Ishikawa (cell line): Measurements from ENCODE around the gene USP53.

Source experiments
- EP300 ChIP-seq: IDR thresholded peaks from 2 replicates; pipeline ENCODE4 v1.6.1; 2012; ENCODE audit warnings: borderline replicate concordance
- MAX ChIP-seq: IDR thresholded peaks from 2 replicates; pipeline ENCODE4 v1.6.1; 2012
- RAD21 ChIP-seq: IDR thresholded peaks from 2 replicates; pipeline ENCODE4 v1.6.1; 2012; ENCODE audit warnings: low read depth
- TAF1 ChIP-seq: IDR thresholded peaks from 2 replicates; pipeline ENCODE4 v1.6.1; 2012; ENCODE audit warnings: low read depth, mild to moderate bottlenecking
- TCF12 ChIP-seq: IDR thresholded peaks from 2 replicates; pipeline ENCODE4 v1.6.1; 2012; ENCODE audit warnings: low read depth
- YY1 ChIP-seq: IDR thresholded peaks from 2 replicates; pipeline ENCODE4 v1.6.1; 2012; ENCODE audit warnings: low read depth
- TF ChIP-seq, protein P1 (sequence below): IDR thresholded peaks from 2 replicates; pipeline ENCODE4 v1.6.1; 2012

DNA sequence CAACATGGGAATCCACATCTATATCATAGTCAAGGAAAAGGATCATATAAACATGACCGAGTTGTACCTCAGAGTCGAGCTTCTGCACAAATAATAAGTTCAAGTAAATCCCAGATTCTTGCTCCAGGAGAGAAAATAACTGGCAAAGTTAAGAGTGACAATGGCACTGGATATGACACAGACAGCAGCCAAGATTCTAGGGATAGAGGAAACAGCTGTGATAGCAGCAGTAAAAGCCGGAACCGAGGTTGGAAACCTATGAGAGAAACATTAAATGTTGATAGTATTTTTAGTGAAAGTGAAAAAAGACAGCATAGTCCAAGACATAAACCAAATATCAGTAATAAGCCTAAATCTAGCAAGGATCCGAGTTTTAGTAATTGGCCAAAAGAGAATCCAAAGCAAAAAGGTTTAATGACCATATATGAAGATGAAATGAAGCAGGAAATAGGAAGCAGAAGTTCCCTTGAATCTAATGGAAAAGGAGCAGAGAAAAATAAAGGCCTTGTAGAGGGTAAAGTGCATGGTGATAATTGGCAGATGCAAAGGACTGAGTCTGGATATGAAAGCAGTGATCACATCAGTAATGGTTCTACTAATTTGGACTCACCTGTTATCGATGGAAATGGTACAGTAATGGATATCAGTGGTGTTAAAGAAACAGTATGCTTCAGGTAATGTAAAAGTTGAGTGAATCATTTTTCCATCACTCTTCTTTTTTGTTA is 59.0 kb downstream of the USP53 start:
- TF ChIP-seq, protein P1, sequence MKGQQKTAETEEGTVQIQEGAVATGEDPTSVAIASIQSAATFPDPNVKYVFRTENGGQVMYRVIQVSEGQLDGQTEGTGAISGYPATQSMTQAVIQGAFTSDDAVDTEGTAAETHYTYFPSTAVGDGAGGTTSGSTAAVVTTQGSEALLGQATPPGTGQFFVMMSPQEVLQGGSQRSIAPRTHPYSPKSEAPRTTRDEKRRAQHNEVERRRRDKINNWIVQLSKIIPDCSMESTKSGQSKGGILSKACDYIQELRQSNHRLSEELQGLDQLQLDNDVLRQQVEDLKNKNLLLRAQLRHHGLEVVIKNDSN: no peak
- no peak for TF ChIP-seq EP300
- no peak for TF ChIP-seq TAF1
- no peak for TF ChIP-seq RAD21
- TF ChIP-seq YY1: no peak
- TF ChIP-seq MAX: no peak
- TF ChIP-seq TCF12: no peak
